ENCODE measurements around the gene SUMO1. TPM values are rescaled to one million over a fixed set of nuclear protein-coding genes. Genes with fewer than 3 reads are reported as not detected.

Gene SUMO1
- total RNA-seq, 1 experiment from 2014 or later: 137 TPM

GRCh38 chr2:202201220-202202160, 36.9 kb downstream of the SUMO1 start:
- no peak overlapping the region for H3K4me3 ChIP-seq (ENCODE audit: low read depth, low read length)
- H3K36me3 Mint-ChIP-seq (ENCODE audit: insufficient read depth, unreplicated experiment): peaks cover 29% of the 10 kb centered on the region
- ChIA-PET POLR2A (no interaction called here), CTCF (interaction anchor here (0.6 kb wide), 1 partner anchor 451 kb away, joined by 5 read pairs; no protein-coding TSS in a partner anchor)
- no TSS peak for BruUV-seq (replicated peaks)
- H3K9me3 Mint-ChIP-seq (ENCODE audit: unreplicated experiment): no peaks in the 10 kb centered on the region
- no peaks in the 10 kb centered on the region for H3K4me1 Mint-ChIP-seq (ENCODE audit: low read depth, unreplicated experiment)
- H3K27me3 Mint-ChIP-seq (ENCODE audit: insufficient read depth, unreplicated experiment): no peaks in the 10 kb centered on the region
- H3K36me3 ChIP-seq (ENCODE audit: control insufficient read depth, insufficient read depth, low read length): no peaks in the 10 kb centered on the region
- intact Hi-C loops (cut with micrococcal nuclease; ENCODE audit: unreplicated experiment): no loop called here
- no peaks in the 10 kb centered on the region for H3K4me1 ChIP-seq
- H3K27me3 ChIP-seq (replicated peaks; ENCODE audit: control insufficient read depth, insufficient read depth, low read length): no peaks in the 10 kb centered on the region
- H3K9me3 ChIP-seq: no peaks in the 10 kb centered on the region
- H3K27ac Mint-ChIP-seq (ENCODE audit: unreplicated experiment): no peak overlapping the region
- no peak for TF ChIP-seq CTCF (IDR thresholded peaks at IDR 0.05; ENCODE audit: insufficient read depth in 1 of 2, low read depth in 1 of 2, low read length in 1 of 2, severe bottlenecking in 1 of 2, unreplicated experiment in 1 of 2)
- DNase-seq: no peak
- H3K4me3 Mint-ChIP-seq (ENCODE audit: unreplicated experiment): no peak overlapping the region

GRCh38 chr2:202196727-202197126, 41.7 kb downstream of the SUMO1 start:
- Histone ChIP-seq H3K9me3 (no peaks in the 10 kb centered on the region), H3K4me1 (no peaks in the 10 kb centered on the region), H3K36me3 (ENCODE audit: control insufficient read depth, insufficient read depth, low read length) (no peaks in the 10 kb centered on the region), H3K27me3 (replicated peaks; ENCODE audit: control insufficient read depth, insufficient read depth, low read length) (no peaks in the 10 kb centered on the region), H3K4me3 (ENCODE audit: low read depth, low read length) (no peak overlapping the region)
- no peak overlapping the region for H3K4me3 Mint-ChIP-seq (ENCODE audit: unreplicated experiment)
- no peak for DNase-seq
- BruUV-seq (replicated peaks): no TSS peak
- ChIA-PET CTCF (no interaction called here), POLR2A (no interaction called here)
- H3K4me1 Mint-ChIP-seq (ENCODE audit: low read depth, unreplicated experiment): no peaks in the 10 kb centered on the region
- H3K27ac Mint-ChIP-seq (ENCODE audit: unreplicated experiment): no peak overlapping the region
- H3K9me3 Mint-ChIP-seq (ENCODE audit: unreplicated experiment): no peaks in the 10 kb centered on the region
- TF ChIP-seq CTCF (IDR thresholded peaks at IDR 0.05; ENCODE audit: insufficient read depth in 1 of 2, low read depth in 1 of 2, low read length in 1 of 2, severe bottlenecking in 1 of 2, unreplicated experiment in 1 of 2): no peak
- no peaks in the 10 kb centered on the region for H3K27me3 Mint-ChIP-seq (ENCODE audit: insufficient read depth, unreplicated experiment)
- intact Hi-C loops (cut with micrococcal nuclease; ENCODE audit: unreplicated experiment): no loop called here
- peaks cover 7% of the 10 kb centered on the region for H3K36me3 Mint-ChIP-seq (ENCODE audit: insufficient read depth, unreplicated experiment)

- ChIA-PET CTCF (interaction anchor here (1.2 kb wide), 1 partner anchor 35 kb away, joined by 3 read pairs; no protein-coding TSS in a partner anchor), POLR2A (no interaction called here)
- H3K36me3 Mint-ChIP-seq (ENCODE audit: insufficient read depth, unreplicated experiment): no peaks in the 10 kb centered on the region
- no peaks in the 10 kb centered on the region for H3K9me3 Mint-ChIP-seq (ENCODE audit: unreplicated experiment)
- Histone ChIP-seq H3K27me3 (replicated peaks; ENCODE audit: control insufficient read depth, insufficient read depth, low read length) (no peaks in the 10 kb centered on the region), H3K9me3 (no peaks in the 10 kb centered on the region), H3K36me3 (ENCODE audit: control insufficient read depth, insufficient read depth, low read length) (no peaks in the 10 kb centered on the region), H3K4me1 (no peaks in the 10 kb centered on the region), H3K4me3 (ENCODE audit: low read depth, low read length) (no peak overlapping the region)
- H3K27ac Mint-ChIP-seq (ENCODE audit: unreplicated experiment): no peak overlapping the region
- H3K27me3 Mint-ChIP-seq (ENCODE audit: insufficient read depth, unreplicated experiment): no peaks in the 10 kb centered on the region
- intact Hi-C loops (cut with micrococcal nuclease; ENCODE audit: unreplicated experiment): no loop called here
- DNase-seq: no peak
- no TSS peak for BruUV-seq (replicated peaks)
- no peaks in the 10 kb centered on the region for H3K4me1 Mint-ChIP-seq (ENCODE audit: low read depth, unreplicated experiment)
- TF ChIP-seq CTCF (IDR thresholded peaks at IDR 0.05; ENCODE audit: insufficient read depth in 1 of 2, low read depth in 1 of 2, low read length in 1 of 2, severe bottlenecking in 1 of 2, unreplicated experiment in 1 of 2): no peak
- H3K4me3 Mint-ChIP-seq (ENCODE audit: unreplicated experiment): no peak overlapping the region
Measured at GRCh38 chr2:202194418-202194817, 44.0 kb downstream of the SUMO1 start.

All from Caco-2 (cell line).